ENCODE data around the gene TMEM178B.
"Not testable (repeated sequence)": the region's sequence is repeated elsewhere in the genome, so short reads cannot be mapped to it uniquely, and the experiment has no call there.

Gene TMEM178B

DNA sequence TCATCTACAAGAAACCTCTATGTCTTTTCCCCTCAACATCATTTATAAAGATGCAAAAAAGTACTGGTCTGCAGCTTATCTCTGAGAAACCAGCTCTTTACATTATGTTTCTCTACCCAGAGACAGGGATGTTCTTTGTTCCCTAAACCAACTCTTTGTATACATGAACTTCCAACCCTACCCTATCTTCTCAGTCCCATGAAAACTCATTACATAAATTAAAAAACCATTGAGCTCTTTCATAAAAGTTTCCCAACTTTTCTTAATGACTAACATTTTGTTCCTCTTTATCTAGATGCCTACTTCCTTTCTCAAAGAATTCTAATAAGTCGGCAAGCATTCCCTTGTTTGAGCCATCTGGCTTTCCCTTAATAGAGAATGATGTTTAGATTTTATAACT lies 284.5 kb downstream of the TMEM178B start:
- DNase-seq (ENCODE audit: low read depth), result no peak

DNA sequence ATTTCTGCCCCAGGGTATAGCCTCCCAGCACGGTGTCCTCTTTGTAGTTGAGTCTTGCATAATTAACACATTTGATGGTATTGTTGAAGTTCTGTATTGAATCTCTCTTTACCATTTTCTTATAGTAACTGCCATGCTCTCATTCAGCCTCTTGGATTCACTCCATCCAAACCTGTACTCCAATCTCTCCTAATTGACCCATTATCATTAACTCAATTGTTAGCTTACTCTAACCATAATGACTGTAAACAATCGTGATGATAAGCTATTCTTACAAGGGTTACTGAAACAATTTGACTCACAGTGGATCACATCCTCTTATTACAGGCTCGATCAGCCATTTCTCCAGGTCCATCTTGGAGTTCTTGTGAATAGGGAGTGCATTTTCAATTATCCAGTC lies 285.4 kb downstream of the TMEM178B start:
- no peak for DNase-seq (ENCODE audit: low read depth)

DNA sequence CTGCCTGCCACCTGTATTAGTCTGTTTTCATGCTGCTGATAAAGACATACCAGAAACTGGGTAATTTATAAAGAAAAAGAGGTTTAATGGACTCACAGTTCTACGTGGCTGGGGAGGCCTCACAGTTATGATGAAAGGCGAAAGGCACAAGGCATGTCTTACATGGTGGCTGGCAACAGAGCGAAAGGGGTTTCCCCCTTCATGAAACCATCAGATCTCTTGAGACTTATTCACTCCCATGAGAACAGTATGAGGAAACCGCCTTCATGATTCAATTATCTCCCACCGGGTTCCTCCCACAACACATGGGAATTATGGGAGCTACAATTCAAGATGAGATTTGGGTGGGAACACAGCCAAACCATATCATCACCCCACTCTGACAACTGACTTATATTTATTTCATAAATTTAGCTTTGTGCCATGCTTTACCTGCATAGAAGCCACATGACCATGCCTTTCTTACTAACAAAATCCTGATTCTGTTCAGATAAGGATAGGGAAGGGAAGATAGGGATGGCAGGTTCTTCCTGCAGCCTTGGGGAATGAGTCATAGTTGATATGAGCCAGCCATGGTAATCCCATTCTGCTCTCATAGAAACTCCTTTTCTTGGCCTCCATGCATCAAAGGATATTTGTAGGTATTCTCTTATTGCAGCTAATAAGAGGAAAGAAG lies 286.0 kb downstream of the TMEM178B start:
- no peak for DNase-seq (ENCODE audit: low read depth)

DNA sequence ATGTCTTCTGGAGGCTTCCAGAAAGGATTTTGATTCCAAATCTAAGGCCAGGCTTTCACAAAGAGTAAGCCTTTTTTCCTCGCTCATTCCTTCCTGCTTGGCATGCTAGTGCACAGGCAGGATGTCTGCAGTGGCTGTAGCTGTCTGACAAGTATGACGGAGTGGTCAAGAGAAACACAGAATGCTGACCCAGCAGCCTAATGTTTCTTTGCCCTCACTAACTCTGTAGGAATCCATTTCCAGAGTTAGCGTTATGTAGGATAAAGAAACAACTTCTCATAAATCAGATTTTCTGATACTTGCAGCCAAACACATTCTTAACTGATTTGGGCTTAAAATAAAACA lies 286.5 kb downstream of the TMEM178B start:
- no peak for DNase-seq (ENCODE audit: low read depth)

DNA sequence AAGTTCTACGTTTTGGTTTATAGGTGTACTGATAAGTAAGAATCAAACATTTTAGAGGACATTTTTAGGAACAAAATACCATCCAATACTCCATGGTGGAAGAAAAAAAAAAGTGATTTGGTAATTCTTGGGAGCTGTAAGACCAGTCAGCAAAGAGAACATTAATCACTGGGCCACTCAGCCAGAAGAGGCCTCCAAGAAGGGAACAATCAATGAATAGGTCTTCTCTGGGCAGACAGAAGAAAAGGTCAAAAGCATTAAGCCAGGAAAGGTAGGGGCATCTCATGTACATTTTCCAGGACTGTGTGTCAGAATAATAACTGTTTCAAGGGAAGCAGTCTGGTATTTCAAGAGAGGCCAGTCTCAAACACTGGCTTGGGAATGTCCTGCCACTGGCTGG lies 286.9 kb downstream of the TMEM178B start:
- DNase-seq (ENCODE audit: low read depth), result no peak

DNA sequence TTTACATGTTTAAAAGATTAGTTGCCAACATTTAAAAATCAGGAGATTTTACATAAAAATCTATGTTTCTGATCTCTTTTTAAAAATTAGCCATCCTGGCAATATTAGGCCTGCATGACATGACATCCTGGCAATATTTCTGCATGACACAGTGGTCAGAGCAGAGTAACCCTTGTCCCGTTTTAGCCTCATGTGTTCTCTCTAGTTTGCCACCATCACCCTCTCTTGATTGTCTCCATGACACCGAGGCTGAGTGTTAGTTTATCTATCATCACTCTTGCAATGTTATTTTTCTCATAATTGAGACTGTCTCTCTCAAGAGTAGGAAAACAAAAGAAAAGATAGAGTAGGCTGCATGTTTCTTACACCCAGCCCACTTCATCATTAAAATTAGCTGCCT lies 287.6 kb downstream of the TMEM178B start:
- no peak for DNase-seq (ENCODE audit: low read depth)

DNA sequence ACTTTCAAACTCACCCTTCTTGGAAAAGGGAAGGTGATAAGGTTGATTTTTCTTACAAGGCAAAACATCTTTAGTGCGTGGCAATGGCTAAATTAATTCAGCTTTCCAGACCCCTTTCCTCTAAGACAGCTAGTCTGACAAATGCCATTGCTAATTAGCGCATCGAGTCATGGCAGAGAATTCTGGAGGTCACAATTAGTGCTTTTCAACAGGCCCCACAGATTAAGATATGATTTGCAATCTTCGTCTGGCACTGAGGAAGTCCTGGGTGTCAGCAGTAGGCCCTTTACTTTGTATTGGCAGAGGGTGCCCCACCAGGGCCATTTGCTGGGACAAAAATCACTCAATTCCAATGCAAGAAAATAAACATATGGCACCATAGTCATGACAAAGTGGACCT lies 288.1 kb downstream of the TMEM178B start:
- DNase-seq (ENCODE audit: low read depth), result no peak

DNA sequence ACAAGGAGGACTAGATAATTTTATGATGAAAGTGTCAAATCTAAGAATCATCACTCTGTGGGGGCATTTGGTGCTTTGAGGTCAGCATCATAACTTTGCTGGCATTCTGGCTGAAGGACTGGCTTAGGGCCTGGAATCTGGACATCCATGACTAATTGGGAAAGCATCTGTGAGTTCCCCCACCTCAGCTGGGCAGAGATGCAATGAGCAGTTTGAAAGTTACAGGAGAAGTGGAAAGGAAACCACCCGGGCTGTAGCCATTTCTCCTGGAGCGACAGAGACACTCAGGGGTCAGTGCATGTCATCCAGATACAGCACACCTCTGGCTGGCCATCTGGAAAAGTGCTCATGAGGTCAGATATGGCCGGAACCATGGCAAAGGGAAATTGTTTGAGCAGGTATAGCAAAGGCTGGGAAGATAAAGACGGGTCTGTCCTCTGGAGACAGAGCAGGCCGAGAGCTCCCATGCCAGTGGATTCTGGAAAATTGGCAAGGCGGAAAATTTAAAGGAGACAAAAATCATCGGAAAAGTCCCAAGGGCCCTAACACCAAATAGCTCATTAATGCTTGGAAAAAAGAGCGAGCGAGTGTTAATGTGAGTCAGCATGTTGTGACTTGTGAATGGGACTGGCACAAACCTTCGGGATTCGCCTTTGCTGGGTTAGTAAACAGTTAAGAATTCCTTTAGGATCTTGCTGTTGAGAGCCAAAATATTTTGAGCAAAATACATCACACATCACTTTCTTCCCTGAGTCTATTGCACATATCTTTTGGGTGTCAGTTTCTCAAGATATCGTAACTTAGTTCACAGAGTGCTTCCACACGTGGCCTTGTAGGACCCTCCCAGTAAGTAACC lies 288.9 kb downstream of the TMEM178B start:
- no peak for DNase-seq (ENCODE audit: low read depth)

DNA sequence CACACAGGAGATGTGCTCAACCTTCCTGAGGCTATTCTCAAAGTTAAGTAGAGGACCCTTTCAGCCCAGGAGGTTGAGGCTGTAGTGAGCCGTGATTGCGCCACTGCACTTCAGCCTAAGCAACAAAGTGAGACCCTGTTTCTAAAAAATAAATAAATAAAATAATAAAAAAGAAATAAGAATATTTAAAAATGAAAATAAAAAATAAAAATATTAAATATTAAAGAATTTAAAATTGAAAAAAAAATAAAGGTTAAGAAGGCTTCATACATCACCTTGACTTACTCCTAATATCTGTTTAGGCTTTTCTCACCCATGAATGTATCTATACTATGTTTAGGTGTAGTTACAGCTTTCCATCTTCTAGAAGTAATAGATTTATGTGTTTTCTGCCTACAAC lies 289.9 kb downstream of the TMEM178B start:
- no peak for DNase-seq (ENCODE audit: low read depth)

DNA sequence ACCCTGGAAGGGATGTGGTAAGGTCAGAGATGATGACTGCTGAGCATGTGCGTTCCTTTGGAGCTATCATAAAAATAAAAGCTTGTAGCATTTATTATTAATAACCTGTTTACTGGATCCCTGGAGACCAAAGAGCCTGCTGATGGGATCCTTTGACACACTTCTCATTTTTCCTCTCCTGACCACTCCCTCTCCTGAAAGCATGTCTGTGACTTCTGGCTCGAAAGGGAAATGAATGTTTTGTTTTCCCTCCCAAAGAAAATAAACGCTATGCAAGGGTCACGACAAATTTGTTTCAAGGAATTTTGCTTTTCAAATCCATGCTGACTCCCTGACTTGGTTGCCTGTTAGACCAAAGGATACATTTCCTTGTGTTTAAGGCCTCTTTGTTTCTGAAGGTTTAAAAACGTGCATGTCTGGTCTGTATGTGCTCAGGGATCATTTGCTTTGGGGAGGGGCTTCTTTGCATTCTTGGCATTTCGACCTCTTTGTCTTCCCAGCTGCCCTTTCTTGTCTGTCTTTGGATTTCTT lies 292.3 kb downstream of the TMEM178B start:
- DNase-seq (ENCODE audit: low read depth), result no peak

DNA sequence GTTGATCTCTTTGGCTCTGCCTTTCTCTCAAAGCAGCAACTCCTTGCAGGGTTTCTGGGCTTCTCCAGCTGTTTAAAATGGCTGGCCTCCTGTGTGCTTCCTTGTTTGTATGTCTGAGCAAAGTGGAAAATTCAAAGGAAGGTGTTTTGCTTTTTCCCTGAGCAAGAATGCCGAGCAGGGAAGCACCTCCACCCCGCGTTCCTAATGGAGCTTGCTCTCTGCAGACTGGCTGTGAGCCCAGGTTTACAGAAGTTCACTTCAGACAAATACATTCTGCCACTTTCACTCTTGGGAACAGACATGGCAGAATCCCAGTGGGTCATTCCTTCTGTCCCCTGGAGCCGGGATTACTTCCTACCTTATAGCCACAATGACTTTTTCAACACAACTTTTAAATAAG lies 295.6 kb downstream of the TMEM178B start:
- no peak for DNase-seq (ENCODE audit: low read depth)

DNA sequence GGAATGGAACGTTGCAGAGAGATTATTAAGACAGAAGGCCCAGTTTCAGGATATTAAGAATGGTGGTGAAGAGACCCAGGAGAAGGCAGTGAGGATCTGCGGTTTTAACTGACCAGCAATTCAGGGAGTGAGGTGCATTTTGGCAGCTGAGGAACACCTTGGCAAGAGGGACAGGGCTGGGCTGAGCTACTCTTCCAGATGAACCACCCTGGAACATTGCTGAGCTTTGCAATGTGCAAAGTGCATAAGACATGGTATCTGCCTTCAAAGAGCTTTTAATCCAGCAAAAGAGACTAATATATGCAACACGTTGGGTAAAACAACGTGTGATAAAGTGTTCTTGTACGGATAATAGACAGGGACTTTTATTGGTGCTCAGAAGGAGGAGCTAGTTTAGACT lies 296.3 kb downstream of the TMEM178B start:
- no peak for DNase-seq (ENCODE audit: low read depth)

DNA sequence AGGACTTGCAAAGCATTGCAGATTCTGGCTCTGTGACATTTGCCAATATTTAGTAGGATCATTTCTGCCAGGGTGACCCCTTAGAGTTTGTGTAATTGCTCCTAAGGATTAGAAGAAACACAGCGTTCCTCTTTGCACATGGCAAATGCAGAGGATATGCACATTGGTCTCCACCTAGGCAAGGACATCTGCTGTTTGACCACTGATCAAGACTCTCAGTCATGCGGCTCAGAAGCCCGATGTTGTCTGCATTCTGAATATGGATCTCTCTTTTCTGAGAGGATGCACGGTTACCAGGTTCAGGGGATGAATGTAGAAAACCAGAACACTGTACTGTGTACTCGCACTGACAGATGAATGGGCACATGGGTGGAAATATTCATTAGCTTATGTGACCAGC lies 296.8 kb downstream of the TMEM178B start:
- no peak for DNase-seq (ENCODE audit: low read depth)

DNA sequence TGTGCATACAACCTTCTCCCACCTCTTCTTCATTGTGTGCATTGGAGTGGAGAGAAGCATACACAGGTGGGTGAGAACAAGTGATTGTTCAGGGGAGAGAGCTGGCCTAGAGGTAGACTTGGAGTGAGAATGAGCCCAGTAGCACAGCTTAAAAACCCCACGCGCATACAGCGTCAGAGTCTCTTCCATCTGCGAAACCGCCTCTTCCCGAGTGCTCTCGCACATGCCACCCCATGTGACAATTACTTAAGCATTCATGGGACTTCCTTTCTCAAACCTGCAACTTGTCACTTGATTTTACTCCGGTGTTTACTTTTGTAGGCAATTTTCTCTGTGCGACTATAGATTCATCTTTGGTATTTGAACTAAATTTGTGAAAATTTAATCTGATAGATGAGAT lies 300.6 kb downstream of the TMEM178B start:
- no peak for DNase-seq (ENCODE audit: low read depth)

DNA sequence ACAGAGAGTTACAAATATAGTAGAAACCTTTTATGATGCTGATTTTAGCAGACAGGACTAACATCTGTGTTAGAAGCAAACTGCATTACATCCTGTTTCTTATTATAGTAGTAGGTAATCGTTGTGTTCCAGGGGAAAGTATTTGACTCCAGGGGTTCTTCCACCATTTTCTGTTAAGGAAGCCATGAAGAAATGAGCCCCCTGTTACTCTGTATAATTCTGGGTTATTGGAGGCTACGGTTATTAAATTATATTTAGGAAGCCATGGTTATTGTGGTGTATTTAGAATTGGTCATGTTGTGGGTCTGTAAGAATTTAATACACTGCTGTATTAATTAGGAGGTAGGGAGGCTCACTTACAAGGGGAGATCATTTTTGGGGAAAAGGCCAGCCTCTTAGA lies 301.6 kb downstream of the TMEM178B start:
- DNase-seq (ENCODE audit: low read depth), result no peak

DNA sequence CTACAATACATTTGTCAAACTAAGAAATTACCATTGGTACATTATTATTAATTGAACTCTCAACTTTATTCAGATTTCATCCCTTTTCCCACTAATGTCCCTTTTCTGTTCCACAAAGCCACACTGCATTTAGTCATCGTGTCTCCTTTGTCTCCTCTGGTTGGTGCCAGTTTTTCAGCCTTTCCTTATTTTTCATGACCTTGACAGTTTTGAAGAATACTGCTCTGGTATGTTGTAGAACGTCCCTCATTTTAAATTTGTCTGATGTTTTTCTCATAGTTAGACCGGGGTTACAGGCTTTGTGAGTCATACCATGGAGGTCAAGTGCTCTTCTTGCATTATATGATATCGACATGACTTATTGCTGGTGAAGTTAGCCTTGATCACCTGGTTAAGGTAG lies 304.0 kb downstream of the TMEM178B start:
- DNase-seq (ENCODE audit: low read depth), result no peak

DNA sequence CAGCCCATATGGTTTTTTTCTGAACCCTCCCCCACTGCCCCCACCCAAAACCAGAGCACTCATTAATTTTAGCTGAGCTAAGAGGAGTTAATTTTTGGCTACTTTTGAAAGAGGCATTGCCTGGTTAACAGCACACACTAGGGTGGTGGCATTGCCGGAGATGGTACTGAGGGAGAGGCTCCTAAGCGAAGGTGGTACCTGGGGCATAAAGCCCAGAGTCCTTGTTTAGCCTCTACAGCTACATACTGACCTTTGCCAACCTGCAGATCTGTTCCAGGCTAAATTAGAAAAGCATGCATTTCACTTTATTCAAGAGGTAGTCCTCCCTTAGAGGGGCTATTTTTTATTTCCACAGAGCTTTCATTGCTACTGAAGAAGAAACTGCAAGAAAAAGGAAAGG lies 304.5 kb downstream of the TMEM178B start:
- DNase-seq (ENCODE audit: low read depth), result no peak

DNA sequence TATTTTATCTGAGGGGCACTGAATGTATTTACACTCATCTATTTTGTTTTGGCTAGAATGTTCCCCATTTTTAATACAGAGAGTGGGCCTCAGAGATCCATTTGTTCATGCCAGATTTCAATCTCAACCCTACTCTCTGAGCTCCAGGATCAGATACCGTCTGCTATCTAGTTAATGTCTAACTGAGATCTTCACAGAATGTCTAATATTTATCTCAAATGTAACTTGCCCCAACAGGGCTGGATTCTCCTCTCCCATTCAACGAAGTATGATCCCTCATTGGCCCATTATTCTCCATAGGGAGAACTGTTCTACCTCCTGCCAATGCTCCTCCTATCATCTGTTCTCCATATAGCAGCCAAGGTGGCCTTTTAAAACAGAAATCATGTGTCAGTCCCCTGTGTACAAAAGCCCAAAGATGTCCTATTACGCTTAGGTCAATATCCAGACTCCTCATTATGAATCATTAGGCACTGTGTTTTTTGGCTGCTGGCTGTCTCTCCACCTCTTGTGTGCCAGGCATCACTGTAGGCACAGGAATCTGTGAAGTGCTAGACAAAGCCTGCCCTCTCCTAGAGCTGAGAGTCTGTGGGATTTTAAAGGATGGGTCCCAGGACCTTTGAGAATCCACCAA lies 308.0 kb downstream of the TMEM178B start:
- DNase-seq (ENCODE audit: low read depth), result no peak

DNA sequence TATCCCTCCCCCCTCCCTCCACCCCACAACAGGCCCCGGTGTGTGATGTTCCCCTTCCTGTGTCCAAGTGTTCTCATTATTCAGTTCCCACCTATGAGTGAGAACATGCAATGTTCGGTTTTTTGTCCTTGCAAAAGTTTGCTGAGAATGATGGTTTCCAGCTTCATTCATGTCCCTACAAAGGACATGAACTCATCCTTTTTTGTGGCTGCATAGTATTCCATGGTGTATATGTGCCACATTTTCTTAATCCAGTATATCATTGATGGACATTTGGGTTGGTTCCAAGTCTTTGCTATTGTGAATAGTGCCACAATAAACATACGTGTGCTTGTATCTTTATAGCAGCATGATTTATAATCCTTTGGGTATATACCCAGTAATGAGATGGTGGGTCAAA lies 309.5 kb downstream of the TMEM178B start:
- DNase-seq (ENCODE audit: low read depth), result not testable (repeated sequence)

DNA sequence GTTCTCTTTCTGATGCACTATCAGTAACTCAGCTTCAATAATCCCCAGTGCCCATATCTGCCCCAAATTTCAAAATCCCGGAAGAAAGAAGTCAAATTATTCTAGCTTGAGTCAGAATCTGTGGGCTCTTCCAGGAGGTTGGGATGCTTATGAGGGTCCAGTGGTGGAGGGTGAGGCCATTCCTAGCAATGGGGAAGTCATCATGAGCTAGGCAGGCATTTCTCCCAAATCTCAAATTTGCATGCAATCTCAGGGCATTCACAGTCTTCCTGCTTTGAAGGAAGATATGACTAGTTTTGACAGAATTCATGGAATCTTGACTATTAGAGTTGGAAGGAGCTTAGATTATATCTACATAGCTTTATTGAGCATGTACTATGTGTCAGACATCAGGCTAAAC lies 313.0 kb downstream of the TMEM178B start:
- DNase-seq (ENCODE audit: low read depth), result no peak

DNA sequence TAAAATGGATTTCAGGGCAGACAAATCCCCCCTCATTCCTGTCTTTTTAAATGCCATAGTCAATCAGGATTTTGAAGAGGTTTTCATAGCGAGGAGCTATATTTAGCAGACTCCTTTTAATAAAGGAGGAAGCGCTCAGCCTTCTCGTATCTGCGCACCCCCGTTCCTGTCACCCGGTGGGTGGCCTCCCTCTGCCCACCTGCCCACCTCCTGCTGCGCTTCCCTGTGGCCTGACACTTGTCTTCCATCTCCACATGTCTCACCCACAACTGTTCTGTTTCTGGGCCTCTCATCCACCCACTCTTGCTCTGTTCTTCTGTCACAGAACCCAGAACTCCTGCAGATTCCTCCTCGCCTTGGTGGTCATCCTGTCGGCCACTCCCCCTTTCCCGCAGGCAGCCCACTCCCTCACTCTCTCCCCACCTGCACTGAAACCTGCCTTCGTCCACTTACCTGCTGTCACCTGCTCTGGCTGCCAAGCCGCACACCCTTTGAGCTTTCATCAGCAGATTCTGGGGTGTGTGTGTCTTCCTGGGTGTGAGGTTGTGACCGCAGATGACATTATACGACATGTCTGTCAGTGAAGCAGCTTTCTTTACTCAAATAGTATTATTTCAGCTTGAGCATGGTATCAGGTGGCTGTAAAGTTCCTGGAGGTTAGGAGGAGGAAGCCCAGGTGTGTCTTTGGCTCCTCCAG lies 313.8 kb downstream of the TMEM178B start:
- DNase-seq (ENCODE audit: low read depth), result no peak

DNA sequence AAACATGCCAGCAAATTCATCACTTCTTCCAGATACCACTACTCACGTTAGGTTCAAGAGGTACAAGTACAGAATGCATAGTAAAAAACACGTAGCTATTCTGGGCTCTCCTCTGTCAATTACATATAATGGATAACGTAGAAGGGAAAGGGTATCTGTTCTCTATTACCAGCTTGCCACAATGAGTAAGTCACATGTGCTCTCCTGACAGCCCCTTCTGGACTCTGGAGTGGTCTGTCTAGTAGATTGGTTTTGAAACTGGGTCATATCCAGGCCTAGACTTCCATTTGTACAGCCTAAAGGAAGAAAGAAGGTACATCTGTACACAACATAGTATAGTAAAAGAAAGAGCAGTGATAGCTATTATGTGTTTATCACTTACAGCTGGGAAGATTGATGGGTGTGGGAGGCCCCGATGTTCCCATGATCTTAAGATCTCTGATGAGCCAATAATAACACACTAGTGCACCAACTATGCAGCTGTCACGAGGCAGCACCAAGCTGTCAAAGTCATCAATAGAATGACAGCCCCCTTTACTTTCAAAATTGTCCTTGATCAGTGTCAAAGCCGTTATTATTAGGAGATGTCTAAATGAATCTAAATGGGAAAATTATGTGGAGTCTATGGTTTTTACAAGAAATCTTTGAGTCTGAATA lies 315.4 kb downstream of the TMEM178B start:
- DNase-seq (ENCODE audit: low read depth), result no peak

Data from activated T-cell treated with anti-CD3 and anti-CD28 coated beads for 24 hours (primary cell).